H1 (cell line): ENCODE data around the gene TMEM106C. TPM values are rescaled to one million over a fixed set of nuclear protein-coding genes. Genes with fewer than 3 reads are reported as not detected.

Experiments
- CTCF ChIA-PET: fragments of 300-600 bp; sonication (Branson Sonifier 250); formaldehyde crosslinking; loops from one replicate; lab custom pipeline; 2021; ENCODE audit not compliant: partially characterized antibody; lab: Charles Lee
- POLR2A ChIA-PET: fragments of 300-600 bp; sonication (Branson Sonifier 250); formaldehyde crosslinking; loops from one replicate; lab custom pipeline; 2021; ENCODE audit warnings: inconsistent platforms; ENCODE audit not compliant: partially characterized antibody; lab: Charles Lee
- DNase-seq, 2 experiments: peaks; one replicate each; pipeline versions ENCODE4 v3.0.0 to v3.0.0-alpha.2; 2010 to 2022; ENCODE audit warnings: low spot score in 2 of 2, low read depth in 1 of 2, mixed read lengths in 1 of 2
- FAIRE-seq: peaks from 2 replicates; lab custom pipeline; 2011; peaks lifted over from hg19 to GRCh38; lab: Jason Lieb, UNC
- H2AFZ ChIP-seq: 2 replicates; pipeline ENCODE4 v1.8.1; 2012; ENCODE audit warnings: low read length, inconsistent platforms
- H2AK5ac ChIP-seq: 2 replicates; pipeline ENCODE4 v1.6.1; 2013; ENCODE audit warnings: low read depth, low read length
- H2BK120ac ChIP-seq: replicated peaks from 2 replicates; pipeline ENCODE3; 2013; ENCODE audit warnings: low read depth, low read length, inconsistent platforms
- H2BK12ac ChIP-seq: 2 replicates; pipeline ENCODE4 v1.6.1; 2013; ENCODE audit warnings: low read depth, low read length
- H2BK15ac ChIP-seq: 2 replicates; pipeline ENCODE4 v1.6.1; 2013; ENCODE audit warnings: low read length
- H2BK20ac ChIP-seq: 2 replicates; pipeline ENCODE4 v1.6.1; 2013; ENCODE audit warnings: low read length
- H2BK5ac ChIP-seq: 2 replicates; pipeline ENCODE4 v1.6.1; 2013; ENCODE audit warnings: low read depth, low read length
- H3K14ac ChIP-seq: 2 replicates; pipeline ENCODE4 v1.6.1; 2013; ENCODE audit warnings: inconsistent platforms; ENCODE audit not compliant: insufficient read length
- H3K18ac ChIP-seq: 2 replicates; pipeline ENCODE4 v1.6.1; 2013; ENCODE audit warnings: low read length; ENCODE audit errors: extremely low read depth
- H3K23ac ChIP-seq: 2 replicates; pipeline ENCODE4 v1.6.1; 2013; ENCODE audit warnings: inconsistent platforms; ENCODE audit not compliant: insufficient read length
- H3K23me2 ChIP-seq: 2 replicates; pipeline ENCODE4 v1.6.1; 2013; ENCODE audit warnings: low read depth, low read length
- H3K27ac ChIP-seq: 2 replicates; pipeline ENCODE4 v1.6.1; 2011; ENCODE audit warnings: low read depth, low read length, inconsistent platforms
- H3K27me3 ChIP-seq, 4 experiments: replicated peaks in 1 of 4; 1 replicate in 1 of 4; 2 replicates in 3 of 4; pipeline versions ENCODE4 v1.6.1 to v1.8.1; 2011 to 2013; ENCODE audit warnings: low read length in 3 of 4, mild to moderate bottlenecking in 3 of 4, inconsistent platforms in 2 of 4, mixed read lengths in 2 of 4, moderate library complexity in 1 of 4; ENCODE audit not compliant: control insufficient read depth in 3 of 4, insufficient read depth in 3 of 4; ENCODE audit errors: extremely low read depth in 1 of 4
- H3K36me3 ChIP-seq, 4 experiments: 2 replicates each; pipeline versions ENCODE4 v1.6.1 to v1.8.1; 2011 to 2013; ENCODE audit warnings: mild to moderate bottlenecking in 4 of 4, low read length in 3 of 4, moderate library complexity in 2 of 4, control low read depth in 1 of 4, inconsistent platforms in 1 of 4; ENCODE audit not compliant: insufficient read depth in 4 of 4, control insufficient read depth in 2 of 4
- H3K4ac ChIP-seq: replicated peaks from 2 replicates; pipeline ENCODE3; 2013; ENCODE audit warnings: low read length, low read depth, mixed read lengths, inconsistent platforms; ENCODE audit not compliant: insufficient read length
- H3K4me1 ChIP-seq, 4 experiments: replicated peaks in 1 of 4; 1 replicate in 1 of 4; 2 replicates in 3 of 4; pipeline versions ENCODE4 v1.6.1 to v1.8.1; 2011 to 2013; ENCODE audit warnings: low read length in 3 of 4, inconsistent platforms in 2 of 4, mixed read lengths in 1 of 4; ENCODE audit not compliant: insufficient read depth in 4 of 4, control insufficient read depth in 3 of 4
- H3K4me2 ChIP-seq, 2 experiments: 2 replicates each; pipeline versions ENCODE4 v1.6.1 to v1.8.1; 2011 to 2013; ENCODE audit warnings: low read depth in 2 of 2, low read length in 2 of 2, control low read depth in 1 of 2, inconsistent platforms in 1 of 2, mild to moderate bottlenecking in 1 of 2; ENCODE audit not compliant: insufficient read depth in 1 of 2
- H3K4me3 ChIP-seq, 4 experiments: fragments of 200-600, 300-600 bp in 1 of 4; sonication (generic), shearing (Covaris generic), sonication (Bioruptor Twin) in 1 of 4; 2 replicates each; pipeline versions ENCODE4 v1.5.1 to v1.8.1; 2011 to 2016; ENCODE audit warnings: low read length in 4 of 4, low read depth in 3 of 4, control low read depth in 2 of 4, inconsistent platforms in 2 of 4, mild to moderate bottlenecking in 2 of 4, mixed read lengths in 1 of 4, moderate library complexity in 1 of 4; ENCODE audit not compliant: insufficient read depth in 2 of 4; ENCODE audit errors: extremely low read depth in 1 of 4
- H3K56ac ChIP-seq: replicated peaks from 2 replicates; pipeline ENCODE3; 2013; ENCODE audit warnings: low read depth, mild to moderate bottlenecking, mixed read lengths, low read length, inconsistent platforms; ENCODE audit not compliant: insufficient read length
- H3K79me1 ChIP-seq: 2 replicates; pipeline ENCODE4 v1.6.1; 2013; ENCODE audit warnings: low read depth, low read length, control low read depth
- H3K79me2 ChIP-seq, 2 experiments: 2 replicates each; pipeline versions ENCODE4 v1.6.1 to v1.8.1; 2012 to 2013; ENCODE audit warnings: low read length in 2 of 2, mild to moderate bottlenecking in 2 of 2, inconsistent platforms in 1 of 2; ENCODE audit not compliant: insufficient read depth in 2 of 2, control insufficient read depth in 1 of 2
- H3K9ac ChIP-seq, 4 experiments: replicated peaks in 1 of 4; 1 replicate in 1 of 4; 2 replicates in 3 of 4; pipeline versions ENCODE4 v1.6.1 to v1.8.1; 2011 to 2013; ENCODE audit warnings: low read depth in 3 of 4, low read length in 3 of 4, control low read depth in 2 of 4, mild to moderate bottlenecking in 2 of 4, moderate library complexity in 2 of 4, inconsistent platforms in 1 of 4; ENCODE audit errors: extremely low read depth in 1 of 4
- H3K9me3 ChIP-seq, 2 experiments: 2 replicates each; pipeline versions ENCODE4 v1.6.1 to v1.8.1; 2012 to 2013; ENCODE audit warnings: mild to moderate bottlenecking in 2 of 2, moderate library complexity in 2 of 2, control low read depth in 1 of 2, inconsistent platforms in 1 of 2, low read depth in 1 of 2, low read length in 1 of 2, mixed read lengths in 1 of 2; ENCODE audit not compliant: insufficient read depth in 2 of 2
- H4K20me1 ChIP-seq, 2 experiments: replicated peaks in 1 of 2; 2 replicates each; pipeline versions ENCODE3 to v1.8.1; 2011 to 2013; ENCODE audit warnings: inconsistent platforms in 2 of 2, low read length in 2 of 2, mild to moderate bottlenecking in 1 of 2; ENCODE audit not compliant: insufficient read depth in 2 of 2, control insufficient read depth in 1 of 2
- H4K5ac ChIP-seq: 2 replicates; pipeline ENCODE4 v1.6.1; 2013; ENCODE audit warnings: low read length, low read depth, mixed read lengths, inconsistent platforms; ENCODE audit not compliant: insufficient read length
- H4K8ac ChIP-seq: 2 replicates; pipeline ENCODE4 v1.8.0; 2013; ENCODE audit warnings: mild to moderate bottlenecking, moderate library complexity, low read length, inconsistent platforms; ENCODE audit not compliant: insufficient read depth; ENCODE audit errors: extremely low read depth
- H4K91ac ChIP-seq: replicated peaks from 2 replicates; pipeline ENCODE3; 2013; ENCODE audit warnings: low read length, mixed read lengths, inconsistent platforms; ENCODE audit not compliant: insufficient read length
- ASH2L ChIP-seq: fragments of 200-600, 300-600 bp; sonication (generic); IDR thresholded peaks from one replicate; pipeline ENCODE4 v1.7.1; 2017; ENCODE audit warnings: low read length
- EP300 ChIP-seq, 2 experiments: IDR thresholded peaks; 1 replicate in 1 of 2; 2 replicates in 1 of 2; pipeline ENCODE4 v1.6.1; 2011 to 2012; ENCODE audit warnings: low read depth in 2 of 2, low read length in 2 of 2, mild to moderate bottlenecking in 2 of 2, borderline replicate concordance in 1 of 2, inconsistent platforms in 1 of 2, moderate library complexity in 1 of 2
- EZH2 ChIP-seq: fragments of 200-600 bp; sonication (generic); IDR thresholded peaks from 2 replicates; pipeline ENCODE4 v1.7.1; 2012; ENCODE audit warnings: low read depth, mild to moderate bottlenecking, moderate library complexity, low read length, inconsistent platforms; ENCODE audit not compliant: severe bottlenecking
- KDM4A ChIP-seq: IDR thresholded peaks from one replicate; pipeline ENCODE4 v1.7.1; 2012; ENCODE audit warnings: low read depth, mild to moderate bottlenecking, moderate library complexity, low read length, inconsistent platforms; ENCODE audit not compliant: severe bottlenecking
- RBBP5 ChIP-seq: IDR thresholded peaks from 2 replicates; pipeline ENCODE4 v1.7.1; 2012; ENCODE audit warnings: low read depth, mild to moderate bottlenecking, inconsistent platforms, low read length, moderate library complexity, borderline replicate concordance
- RNF2 ChIP-seq: fragments of 200-900, 300-1000 bp; sonication (generic); IDR thresholded peaks from 2 replicates; pipeline ENCODE4 v1.7.1; 2016; ENCODE audit warnings: borderline replicate concordance, low read depth, mild to moderate bottlenecking, antibody characterized with exemption, low read length; ENCODE audit not compliant: poor library complexity, severe bottlenecking; ENCODE audit errors: missing control alignments
- SIN3A ChIP-seq, 2 experiments: IDR thresholded peaks in 1 of 2; conservative IDR thresholded peaks in 1 of 2; 2 replicates each; pipeline ENCODE4 v1.6.1; 2011 to 2012; ENCODE audit warnings: low read length in 2 of 2, improper control_type of control experiment in 1 of 2, low read depth in 1 of 2, mild to moderate bottlenecking in 1 of 2
- SP1 ChIP-seq: IDR thresholded peaks from 2 replicates; pipeline ENCODE4 v1.6.1; 2011; ENCODE audit warnings: low read depth, low read length
- SUZ12 ChIP-seq: fragments of 200-600 bp; sonication (generic); IDR thresholded peaks from 2 replicates; pipeline ENCODE4 v1.6.1; 2012; ENCODE audit warnings: mild to moderate bottlenecking, inconsistent platforms, low read length, moderate library complexity, mixed read lengths
- WGBS, 2 experiments: shearing (Covaris generic) in 1 of 2; methylation state at CpG; one replicate each; pipeline versions ENCODE4 v1.1.6 to v1.1.7; 2013 to 2015; ENCODE audit warnings: low lambda C conversion rate in 2 of 2, mixed read lengths in 2 of 2, inconsistent platforms in 1 of 2, low coverage in 1 of 2, missing lambda C conversion rate in 1 of 2; ENCODE audit not compliant: insufficient replicate concordance in 2 of 2, insufficient coverage in 1 of 2, insufficient read length in 1 of 2; ENCODE audit errors: extremely low coverage in 1 of 2, missing lambda C conversion rate in 1 of 2; 5-methylcytosine and 5-hydroxymethylcytosine counted together
- polyA plus RNA-seq, 7 experiments: library from polyadenylated mRNA; depleted of rRNA in 3 of 7; stranded (reverse) in 5 of 7; unstranded in 2 of 7; fragments of >200 nt in 5 of 7; fragments of 200-250 nt in 2 of 7; gene quantifications; 1 replicate in 5 of 7; 2 replicates in 1 of 7; 4 replicates in 1 of 7; pipeline versions ENCODE4 v1.2.1 to v1.2.3, GENCODE V29; 2011 to 2013; ENCODE audit warnings: missing spikeins in 2 of 7, mixed read lengths in 2 of 7
- total RNA-seq: library from RNA; stranded (reverse); fragmentation: NEBNext Ultra II Directional; extraction: Animal tissue kit (Norgen Biotek cat#: 25700); gene quantifications from 2 replicates; pipeline ENCODE4 v1.2.1, GENCODE V29; 2021

The TMEM106C gene
- total and polyA plus RNA-seq, 2 of the 8 experiments (the other 6 are each of a cell fraction or from before 2014, with no cell fraction given): 36.6 to 45.3 TPM

DNA sequence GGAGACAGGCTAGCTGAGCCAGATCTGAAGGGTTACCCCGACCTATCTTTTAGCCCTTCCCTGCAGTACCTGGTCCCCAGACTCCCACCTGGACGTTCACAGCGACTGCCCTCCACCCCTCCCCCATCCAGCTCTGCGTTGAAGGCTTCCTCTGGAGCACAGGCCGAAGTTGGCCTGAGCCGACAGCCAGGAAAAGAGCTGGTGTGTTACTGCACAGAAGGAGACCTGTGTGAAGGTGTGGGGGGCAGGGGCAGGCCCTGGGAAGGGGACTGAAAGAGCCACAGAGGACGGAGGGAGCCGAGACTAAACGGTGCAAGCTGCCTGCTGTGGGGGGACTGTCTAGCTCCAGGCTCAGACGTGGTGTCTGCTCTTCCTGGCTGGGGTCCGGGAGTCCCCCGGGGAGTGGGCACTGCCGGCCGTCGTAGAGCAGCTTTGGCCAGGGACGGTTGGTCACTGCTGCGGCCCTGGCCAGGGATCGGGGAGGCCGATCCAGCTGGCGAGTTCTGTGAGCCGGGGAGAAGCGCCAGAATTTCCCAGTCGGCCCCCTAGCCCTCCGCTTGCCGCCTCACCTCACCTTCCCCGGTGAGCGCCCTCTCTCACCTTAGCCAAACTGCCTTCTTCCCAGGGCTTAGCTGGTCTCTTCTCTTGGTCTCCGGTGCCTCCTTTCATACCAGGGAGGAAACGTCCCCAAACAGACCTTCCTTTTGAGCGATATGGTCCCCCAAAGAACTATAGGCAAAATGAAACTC is 41.8 kb downstream of the TMEM106C start:
- no peaks in the 10 kb centered on the region for H3K36me3 ChIP-seq
- H2BK120ac ChIP-seq: no peak overlapping the region
- H3K9ac ChIP-seq: no peak overlapping the region
- no peak overlapping the region for H4K91ac ChIP-seq
- H3K4ac ChIP-seq: no peak overlapping the region
- H3K9me3 ChIP-seq: no peaks in the 10 kb centered on the region
- H3K23me2 ChIP-seq: peaks cover 25% of the 10 kb centered on the region
- no peak overlapping the region for H3K27ac ChIP-seq
- H3K4me3 ChIP-seq: peak overlapping the region; percentile 27 to 63 (median 52); a peak in 7 of 8 replicates
- peak overlapping the region; percentile 87; the same call in 1 of the 2 replicates for H2BK20ac ChIP-seq
- no peak overlapping the region for H3K23ac ChIP-seq
- FAIRE-seq: no peak
- 0 out of 2 replicates have a peak overlapping the region, but pooled peaks have one; percentile 45 for H2BK5ac ChIP-seq
- CTCF ChIA-PET: interaction anchor here (0.8 to 3.6 kb wide), 12 partner anchors 9 to 57 kb away, joined by 3 to 21 read pairs (median 4); no protein-coding TSS in a partner anchor
- no peak overlapping the region for H3K14ac ChIP-seq
- H3K79me2 ChIP-seq: no peaks in the 10 kb centered on the region
- H4K8ac ChIP-seq: no peak overlapping the region
- peak overlapping the region; percentile 1; the same call in 1 of the 2 replicates for H2AFZ ChIP-seq
- no peak overlapping the region for H2AK5ac ChIP-seq
- no peaks in the 10 kb centered on the region; the same call in 1 of the 2 replicates for H3K79me1 ChIP-seq
- no peak for DNase-seq
- peak overlapping the region; percentile 90 to 99 for H3K4me2 ChIP-seq
- H4K5ac ChIP-seq: no peak overlapping the region
- peaks cover 20 to 34% (median 21%) of the 10 kb centered on the region in 4 experiments for H3K4me1 ChIP-seq
- no peak overlapping the region; the same call in 1 of the 2 replicates for H2BK15ac ChIP-seq
- WGBS, 2 experiments: 8% methylated on average over 28 of the region's 30 CpGs; no CpG with 5 or more reads in 1 of the 2 experiments
- POLR2A ChIA-PET: interaction anchor here (0.8 to 1.4 kb wide), 5 partner anchors 16 to 101 kb away, joined by 3 to 5 read pairs (median 3); partner anchors contain the start of gene SENP1
- H3K18ac ChIP-seq: peak overlapping the region; percentile 65
- peak overlapping the region; percentile 72; the same call in 1 of the 2 replicates for H2BK12ac ChIP-seq
- H3K27me3 ChIP-seq: peaks cover 78 to 100% (median 98%) of the 10 kb centered on the region in 4 experiments
- H4K20me1 ChIP-seq: peaks cover 5 to 16% of the 10 kb centered on the region in 2 experiments
- H3K56ac ChIP-seq: no peak overlapping the region
- TF ChIP-seq SIN3A (conservative IDR thresholded peaks at IDR 0.05 in 1 of 2, IDR thresholded peaks at IDR 0.05 in 1 of 2; ENCODE audit: low read depth in 1 of 2, low read length in 2 of 2): 0 out of 4 replicates have a peak, but pooled peaks of 1 of the 2 experiments have one; percentile 7
- peak; percentile 45 for TF ChIP-seq ASH2L
- TF ChIP-seq RBBP5: peak; percentile 76
- peak; percentile 86 for TF ChIP-seq SUZ12
- 0 out of 2 replicates have a peak, but pooled peaks have one; percentile 33 for TF ChIP-seq SP1
- TF ChIP-seq EZH2: peak; percentile 73
- TF ChIP-seq RNF2: peak; percentile 41
- no peak for TF ChIP-seq EP300 (IDR thresholded peaks at IDR 0.05; ENCODE audit: borderline replicate concordance in 1 of 2, low read depth in 2 of 2, low read length in 2 of 2)
- peak; percentile 81 for TF ChIP-seq KDM4A
